Stromal cell of bone marrow (primary cell): Measurements from ENCODE around the gene ZNRF1.

ENCODE experiments used
- DNase-seq: peaks from one replicate; pipeline ENCODE4 v3.0.0-alpha.2; 2012; ENCODE audit warnings: low read depth

Gene ZNRF1

DNA sequence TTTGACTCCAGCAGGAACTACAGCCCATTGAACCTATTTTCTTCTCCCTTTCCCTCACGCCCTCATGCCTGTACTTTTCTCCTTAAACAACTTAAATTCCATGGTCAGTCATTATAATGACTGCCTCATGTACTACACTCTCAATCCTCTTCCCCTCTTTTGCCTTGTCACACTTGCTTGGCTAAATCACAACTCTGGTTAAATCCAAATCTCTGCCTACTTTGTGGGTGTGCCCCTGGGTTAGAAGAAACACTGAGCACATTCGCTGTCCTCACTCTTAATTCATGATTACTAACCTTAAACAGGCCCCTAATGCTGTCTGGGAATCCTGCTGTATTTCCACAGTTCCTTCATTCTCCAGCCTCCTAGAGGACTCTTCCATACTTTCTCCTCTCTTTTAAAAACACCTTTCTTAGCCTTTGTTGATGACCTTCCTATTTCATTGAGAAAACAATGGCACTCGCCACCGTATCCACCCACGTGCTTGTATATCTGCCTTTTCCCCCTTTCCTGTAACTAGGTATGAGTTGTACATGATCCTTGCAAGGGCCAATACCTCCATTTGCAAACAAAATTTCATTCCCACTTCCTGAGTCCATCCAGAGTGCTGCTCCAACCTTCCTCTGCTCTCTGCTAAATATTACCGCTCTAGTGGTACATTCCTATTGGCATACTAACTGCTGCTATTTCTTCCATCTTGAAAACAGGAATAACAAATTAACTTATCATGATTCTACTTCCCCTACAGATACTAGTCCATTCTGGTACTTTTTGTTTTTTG is 28.9 kb downstream of the ZNRF1 start:
- DNase-seq = no peak

DNA sequence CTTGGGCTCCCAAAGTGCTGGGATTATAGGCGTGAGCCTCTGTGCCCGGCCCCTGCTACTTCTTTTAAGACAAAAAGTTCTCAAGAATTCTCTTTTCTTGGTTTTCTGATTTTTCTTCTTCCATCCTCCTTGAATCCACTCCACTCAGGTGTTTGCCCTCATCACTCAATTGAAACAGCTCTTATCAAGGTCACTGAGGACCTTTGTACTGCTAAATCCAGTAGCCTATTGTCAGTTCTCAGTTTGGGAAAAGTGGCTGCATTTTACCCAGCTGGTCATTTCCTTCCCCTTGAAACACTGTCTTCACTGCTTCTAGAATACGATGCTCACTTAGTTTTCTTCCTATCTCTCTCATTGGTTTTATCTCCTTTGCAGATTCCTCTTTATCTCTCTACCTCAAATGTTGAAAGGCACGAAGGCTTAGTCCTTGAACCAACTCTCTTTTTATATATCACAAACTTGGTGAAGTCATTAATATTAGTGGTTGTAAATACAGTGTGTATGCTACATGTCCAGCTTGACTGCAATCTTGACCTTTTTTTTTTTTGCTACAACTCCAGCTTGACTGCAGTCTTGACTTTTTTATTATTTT is 29.8 kb downstream of the ZNRF1 start:
- DNase-seq = no peak

DNA sequence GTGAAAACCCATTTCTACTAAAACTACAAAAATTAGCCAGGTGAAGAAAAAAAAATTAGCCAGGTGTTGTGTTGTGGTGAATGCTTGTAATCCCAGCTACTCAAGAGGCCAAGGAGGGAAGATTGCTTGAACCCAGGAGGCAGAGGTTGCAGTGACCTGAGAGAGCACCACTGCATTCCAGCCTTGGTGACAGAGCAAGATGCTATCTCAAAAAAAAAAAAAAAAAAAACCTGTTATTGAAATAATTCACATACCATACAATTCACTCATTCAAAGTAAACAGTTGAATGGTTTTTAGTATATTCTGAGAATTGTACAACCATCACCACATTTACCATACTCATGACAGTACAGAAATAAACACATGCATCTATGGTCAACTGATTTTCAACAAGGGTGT is 31.0 kb downstream of the ZNRF1 start:
- no peak for DNase-seq

DNA sequence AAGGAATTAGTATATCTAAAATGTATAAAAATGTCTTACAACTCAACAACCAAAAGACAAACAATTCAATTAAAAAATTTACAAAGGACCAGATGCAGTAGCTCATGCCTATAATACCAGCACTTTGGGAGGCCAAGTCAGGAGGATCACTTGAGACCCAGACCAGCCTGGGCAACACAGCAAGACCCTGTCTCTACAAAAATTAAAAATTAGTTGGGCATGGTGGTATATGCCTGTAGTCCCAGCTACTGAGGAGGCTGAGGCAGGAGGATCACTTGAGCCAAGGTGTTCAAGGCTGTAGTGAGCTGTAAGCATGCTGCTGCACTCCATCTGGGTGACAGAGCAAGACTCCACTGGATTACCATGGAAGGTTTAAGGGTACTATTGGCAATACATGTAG is 33.8 kb downstream of the ZNRF1 start:
- DNase-seq = no peak

GRCh38 chr16:75035410-75035968 is 36.7 kb downstream of the ZNRF1 start:
- DNase-seq = no peak

DNA sequence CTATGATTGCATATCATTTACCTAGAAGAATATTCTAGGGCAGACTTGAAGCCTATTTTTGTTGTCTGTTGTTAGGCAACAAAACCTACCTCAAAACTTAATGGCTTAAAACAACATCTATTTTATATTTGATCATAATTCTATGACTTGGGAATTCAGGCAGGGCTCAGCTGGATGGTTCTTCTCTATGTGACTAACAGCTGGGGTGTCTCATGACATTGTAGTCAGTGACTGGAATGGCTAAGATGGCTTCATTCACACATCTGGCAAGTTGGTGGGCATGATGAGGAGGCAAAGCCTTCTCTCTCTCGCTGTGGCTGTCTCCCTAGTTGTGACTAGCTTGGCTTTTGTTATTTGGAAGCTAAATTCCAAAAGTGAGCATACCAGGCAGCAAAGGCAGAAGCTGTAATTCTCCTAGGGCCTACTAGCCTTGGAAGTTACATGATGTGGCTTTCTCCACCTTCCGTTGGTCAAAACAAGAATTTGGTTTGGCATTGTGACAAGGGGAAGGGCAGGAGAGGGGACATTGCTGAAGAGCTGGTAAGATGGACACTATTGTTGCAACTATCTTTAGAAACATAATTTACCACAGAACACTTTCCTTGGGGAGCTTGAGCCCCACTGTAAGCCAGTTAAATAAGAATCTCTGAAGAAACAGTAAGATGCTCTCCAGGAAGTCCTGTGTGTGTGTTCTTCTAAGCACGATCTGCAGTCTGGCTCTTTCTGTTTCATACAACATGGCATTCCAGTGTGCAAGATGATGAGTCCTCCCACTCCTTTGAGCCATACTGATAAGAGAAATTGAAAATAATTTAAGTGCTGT is 39.4 kb downstream of the ZNRF1 start:
- DNase-seq = no peak

DNA sequence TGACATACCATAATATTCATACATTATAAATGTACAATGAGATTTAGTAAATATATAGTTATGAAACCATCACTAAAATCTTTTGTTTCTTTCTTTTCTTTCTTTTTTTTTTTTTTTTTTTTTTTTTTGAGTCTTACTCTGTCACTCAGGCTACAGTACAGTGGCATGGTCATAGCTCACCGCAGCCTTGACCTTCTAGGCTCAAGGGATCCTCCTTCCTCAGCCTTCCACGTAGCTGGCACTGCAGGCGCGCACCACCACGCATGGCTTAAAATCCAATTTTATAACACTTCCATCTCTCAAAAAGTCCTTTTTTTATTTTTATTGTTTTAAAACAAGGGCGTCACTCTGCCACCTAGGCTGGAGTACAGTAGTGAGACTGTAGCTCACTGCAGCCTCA is 41.1 kb downstream of the ZNRF1 start:
- DNase-seq = no peak

GRCh38 chr16:75042426-75043174 is 43.8 kb downstream of the ZNRF1 start:
- no peak for DNase-seq

DNA sequence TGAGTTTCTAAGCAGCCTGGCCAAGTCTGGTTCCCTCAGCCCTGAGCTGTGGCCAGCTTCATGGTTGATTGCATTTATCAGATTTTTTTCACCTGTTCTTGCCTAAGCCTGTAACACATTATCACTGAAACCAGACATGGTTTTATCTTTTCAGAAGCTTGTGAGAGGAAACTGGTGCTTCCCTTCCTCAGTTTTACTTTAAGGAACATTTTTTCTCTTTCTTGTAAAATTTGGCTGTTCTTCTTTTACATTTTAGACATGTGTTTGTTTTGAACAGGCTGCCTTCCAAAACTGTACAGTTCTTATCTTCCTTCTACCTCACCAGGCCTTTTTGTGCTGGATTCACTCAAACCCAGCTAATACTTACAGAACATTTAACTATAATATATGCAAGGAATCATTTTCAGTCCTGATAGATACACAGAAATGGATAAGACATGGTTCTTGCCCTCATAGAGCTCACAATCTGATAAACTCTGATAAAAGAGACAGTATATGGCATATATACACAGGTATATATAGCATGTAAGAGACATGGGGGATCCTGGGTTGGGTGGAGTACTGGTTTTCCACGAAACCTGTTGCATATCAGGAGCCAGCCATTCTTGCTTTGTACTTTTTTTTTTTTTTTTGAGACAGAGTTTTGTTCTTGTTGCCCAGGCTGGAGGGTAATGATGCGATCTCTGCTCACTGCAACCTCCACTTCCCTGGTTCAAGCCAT is 44.5 kb downstream of the ZNRF1 start:
- DNase-seq = no peak

- no peak for DNase-seq
These were observed 46.1 kb downstream of the ZNRF1 start for GRCh38 chr16:75044800-75045361.

- DNase-seq = no peak
These were observed 46.6 kb downstream of the ZNRF1 start for GRCh38 chr16:75045424-75045823.

DNA sequence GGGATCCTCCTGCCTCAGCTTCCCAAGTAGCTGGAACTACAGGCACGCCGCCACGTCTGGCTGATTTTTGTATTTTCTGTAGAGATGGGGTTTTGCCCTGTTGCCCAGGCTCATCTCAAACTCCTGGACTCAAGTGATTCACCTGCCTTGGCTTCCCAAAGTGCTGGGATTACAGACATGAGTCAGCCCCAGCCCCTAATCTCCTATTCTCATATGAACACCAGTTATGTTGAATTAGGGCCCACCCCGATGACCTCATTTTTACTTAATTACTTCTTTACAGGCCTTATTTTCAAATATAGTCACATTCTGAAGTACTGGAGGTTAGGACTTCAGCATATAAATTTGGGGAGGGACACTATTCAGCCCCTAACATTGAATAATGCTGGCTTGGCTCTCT is 49.2 kb downstream of the ZNRF1 start:
- DNase-seq = no peak

GRCh38 chr16:75048530-75048929 is 49.7 kb downstream of the ZNRF1 start:
- no peak for DNase-seq

DNA sequence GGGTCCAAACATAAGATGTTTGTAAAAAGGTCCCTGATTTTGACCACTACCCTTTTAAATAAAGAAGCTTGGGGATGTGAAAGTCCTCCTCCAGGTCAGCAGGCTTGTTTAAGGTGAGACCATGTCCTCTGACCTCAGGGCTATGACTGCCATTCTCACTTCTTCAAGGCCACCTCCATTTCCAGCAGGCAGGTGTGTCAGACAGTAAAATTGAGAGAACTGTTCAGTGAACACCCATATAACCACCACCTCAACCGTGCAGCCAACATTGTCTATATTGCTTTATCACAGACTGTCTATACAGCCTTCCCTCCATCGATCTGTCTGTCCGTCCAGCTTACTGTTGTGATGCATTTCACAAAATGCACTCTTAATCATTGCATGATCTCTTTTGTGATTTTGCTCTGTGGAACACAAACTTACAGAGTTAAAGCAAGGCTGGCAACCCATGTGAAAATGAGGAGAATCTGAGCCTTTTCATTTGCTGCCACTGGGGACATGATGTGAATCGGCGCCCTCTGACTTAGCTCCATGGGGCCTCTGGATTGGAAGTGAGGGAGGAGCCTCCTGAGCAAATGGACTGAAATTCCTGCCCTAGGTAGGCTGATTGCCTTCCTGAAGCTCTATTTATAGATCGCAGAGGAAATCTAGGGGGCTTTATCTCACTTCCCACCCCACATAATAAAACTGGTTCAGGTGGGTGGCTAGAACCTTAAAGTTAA is 53.8 kb downstream of the ZNRF1 start:
- no peak for DNase-seq

GRCh38 chr16:75053791-75054555 is 55.1 kb downstream of the ZNRF1 start:
- DNase-seq = no peak

- DNase-seq = no peak
These were observed 55.7 kb downstream of the ZNRF1 start for GRCh38 chr16:75054556-75054947.

GRCh38 chr16:75058806-75059205 is 60.0 kb downstream of the ZNRF1 start:
- no peak for DNase-seq

DNA sequence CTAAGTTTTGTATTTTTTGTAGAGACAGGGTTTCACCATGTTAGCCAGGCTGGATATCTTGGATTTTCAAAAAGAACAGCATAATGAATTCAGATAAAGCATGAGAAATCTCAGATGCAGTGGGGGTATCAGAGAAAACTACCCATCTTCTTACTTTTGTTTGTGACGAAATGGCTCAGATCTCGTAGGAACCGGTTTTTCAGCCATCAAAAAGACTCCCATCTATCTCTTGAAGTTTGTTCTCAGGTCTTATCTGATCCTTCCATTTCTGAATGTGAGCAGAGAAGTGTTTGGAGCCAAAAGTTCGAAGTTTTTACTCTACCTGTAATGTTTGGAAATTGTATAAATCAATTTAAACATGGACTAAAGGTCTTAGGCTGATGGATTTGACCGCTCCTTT is 60.6 kb downstream of the ZNRF1 start:
- no peak for DNase-seq

DNA sequence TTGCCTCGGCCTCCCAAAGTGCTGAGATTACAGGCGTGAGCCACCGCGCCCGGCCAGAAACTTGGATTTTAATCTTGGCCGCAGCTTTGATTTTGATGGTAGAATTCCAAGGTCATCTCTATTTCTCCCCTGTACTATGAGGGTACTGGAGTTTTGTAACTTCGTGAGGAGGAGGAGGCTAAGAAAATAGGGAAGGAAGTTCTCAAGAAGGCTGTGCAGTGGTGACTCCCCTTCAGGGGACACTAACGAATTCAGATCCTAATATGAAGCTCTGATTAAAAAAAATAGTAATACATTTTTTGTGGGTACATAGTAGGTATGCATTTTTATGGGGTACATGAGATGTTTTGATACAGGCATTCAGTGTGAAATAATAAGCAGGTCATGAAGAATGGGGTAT is 61.9 kb downstream of the ZNRF1 start:
- DNase-seq = no peak

DNA sequence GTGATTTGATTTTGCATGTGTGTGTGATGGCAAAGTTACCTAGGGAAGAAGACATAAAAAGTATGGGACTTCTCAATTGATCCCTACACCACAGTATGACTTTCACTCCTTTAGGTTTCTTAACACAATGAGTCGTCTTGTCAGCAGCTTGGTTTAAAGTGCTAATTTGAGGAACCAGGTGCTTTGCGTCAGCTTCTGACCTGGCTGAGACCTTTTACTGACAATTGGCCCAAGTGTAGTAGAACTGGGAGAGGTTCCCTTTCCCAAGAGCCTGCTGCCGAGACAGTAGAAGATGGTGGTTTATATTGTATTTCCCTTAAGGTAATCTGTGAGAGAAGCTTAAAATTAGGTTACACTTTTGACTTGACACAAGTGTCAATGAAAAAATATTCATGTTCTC is 62.8 kb downstream of the ZNRF1 start:
- DNase-seq = no peak
